Smooth muscle cell (in vitro differentiated cells): ENCODE measurements around the gene SUFU. TPM values are rescaled to one million over a fixed set of nuclear protein-coding genes. Genes with fewer than 3 reads are reported as not detected.
"Not testable (repeated sequence)": the region's sequence is repeated elsewhere in the genome, so short reads cannot be mapped to it uniquely, and the experiment has no call there.

Experiments used
- DNase-seq: peaks from one replicate; lab custom pipeline; 2025; ENCODE audit not compliant: unreplicated experiment; lab: John Stamatoyannopoulos, UW
- H2AFZ ChIP-seq: fragments of 200-600 bp; sonication (generic); 2 replicates; pipeline ENCODE4 v1.6.0; 2016; ENCODE audit warnings: antibody characterized with exemption, low read depth, mild to moderate bottlenecking
- H3F3A ChIP-seq: fragments of 200-600 bp; sonication (generic); 2 replicates; pipeline ENCODE4 v1.6.0; 2017; ENCODE audit warnings: antibody characterized with exemption, low read depth
- H3K27ac ChIP-seq: fragments of 200-600 bp; sonication (generic); 2 replicates; pipeline ENCODE4 v1.5.1; 2016; ENCODE audit warnings: low read depth, mild to moderate bottlenecking
- H3K27me3 ChIP-seq: fragments of 200-600 bp; sonication (generic); 2 replicates; pipeline ENCODE4 v1.6.1; 2016; ENCODE audit warnings: low read depth, mild to moderate bottlenecking
- H3K36me3 ChIP-seq: fragments of 200-600 bp; sonication (generic); 2 replicates; pipeline ENCODE4 v1.5.1; 2016; ENCODE audit warnings: low read depth
- H3K4me1 ChIP-seq: fragments of 200-600 bp; sonication (generic); 2 replicates; pipeline ENCODE4 v1.5.1; 2016; ENCODE audit warnings: low read depth
- H3K4me2 ChIP-seq: fragments of 200-600 bp; sonication (generic); 2 replicates; pipeline ENCODE4 v1.6.0; 2016; ENCODE audit warnings: mild to moderate bottlenecking
- H3K4me3 ChIP-seq: fragments of 200-600 bp; sonication (generic); 2 replicates; pipeline ENCODE4 v1.5.1; 2016; ENCODE audit warnings: mild to moderate bottlenecking
- H3K79me2 ChIP-seq: fragments of 200-600 bp; sonication (generic); 2 replicates; pipeline ENCODE4 v1.6.0; 2016; ENCODE audit warnings: low read depth, mild to moderate bottlenecking
- H3K9ac ChIP-seq: fragments of 200-600 bp; sonication (generic); 2 replicates; pipeline ENCODE4 v1.6.0; 2016; ENCODE audit warnings: low read depth
- H3K9me3 ChIP-seq: fragments of 200-600 bp; sonication (generic); replicated peaks from 2 replicates; pipeline ENCODE4 v1.5.1; 2016; ENCODE audit warnings: low read depth
- H4K20me1 ChIP-seq: fragments of 200-600 bp; sonication (generic); 2 replicates; pipeline ENCODE4 v1.6.0; 2016; ENCODE audit warnings: low read depth
- CTCF ChIP-seq: fragments of 200-600 bp; sonication (generic); IDR thresholded peaks from 2 replicates; pipeline ENCODE4 v1.5.1; 2017; ENCODE audit warnings: borderline replicate concordance, mild to moderate bottlenecking, antibody characterized with exemption; ENCODE audit not compliant: insufficient read depth, poor library complexity, severe bottlenecking
- WGBS: methylation state at CpG from one replicate; pipeline ENCODE4 v1.1.7; 2016; ENCODE audit warnings: low lambda C conversion rate; 5-methylcytosine and 5-hydroxymethylcytosine counted together
- polyA plus RNA-seq: library from polyadenylated mRNA; unstranded; fragments of >200 nt; fragmentation: Nextera tagmentation; extraction: Ambion mirVana; gene quantifications from 2 replicates; pipeline ENCODE4 v1.2.1, GENCODE V29; 2016
- total RNA-seq: library from RNA; depleted of rRNA; stranded (reverse); fragments of >200 nt; gene quantifications from 2 replicates; pipeline ENCODE4 v1.2.3, GENCODE V29; 2014

SUFU gene
- total and polyA plus RNA-seq, 2 experiments from 2014 or later: 8.5 to 17.2 TPM

GRCh38 chr10:102497545-102497944 is 6.2 kb upstream of the SUFU start:
- Histone ChIP-seq H4K20me1 (peaks cover 93% of the 10 kb centered on the region), H3K4me2 (no peak overlapping the region), H3K4me3 (no peak overlapping the region), H3K27ac (no peak overlapping the region), H3K36me3 (no peaks in the 10 kb centered on the region), H3K27me3 (no peaks in the 10 kb centered on the region), H3K9me3 (no peaks in the 10 kb centered on the region), H3K9ac (no peak overlapping the region), H3K4me1 (peaks cover 5% of the 10 kb centered on the region), H3F3A (peaks cover 5% of the 10 kb centered on the region), H2AFZ (no peak overlapping the region), H3K79me2 (peaks cover 91% of the 10 kb centered on the region)
- DNase-seq: no peak
- TF ChIP-seq CTCF: no peak
- 89% methylated on average over 1 of the region's 1 CpG for WGBS

- Histone ChIP-seq H3K4me2 (no peak overlapping the region), H3K27ac (no peak overlapping the region), H3K9me3 (no peaks in the 10 kb centered on the region), H3F3A (peaks cover 5% of the 10 kb centered on the region), H3K36me3 (no peaks in the 10 kb centered on the region), H3K4me3 (no peak overlapping the region), H3K27me3 (no peaks in the 10 kb centered on the region), H3K79me2 (peaks cover 78% of the 10 kb centered on the region), H4K20me1 (peaks cover 74% of the 10 kb centered on the region), H3K4me1 (peaks cover 5% of the 10 kb centered on the region), H2AFZ (no peak overlapping the region), H3K9ac (no peak overlapping the region)
- no peak for TF ChIP-seq CTCF
- DNase-seq: no peak
- WGBS: 96% methylated on average over 3 of the region's 3 CpGs
Measured at GRCh38 chr10:102499356-102499755, 4.4 kb upstream of the SUFU start.

GRCh38 chr10:102500686-102501085 is 3.1 kb upstream of the SUFU start:
- Histone ChIP-seq H4K20me1 (peaks cover 73% of the 10 kb centered on the region), H3K4me2 (peak overlapping the region; percentile 89), H3K27ac (peak overlapping the region; percentile 56), H3K79me2 (peaks cover 78% of the 10 kb centered on the region), H3K9ac (peak overlapping the region; percentile 46), H3K4me3 (peak overlapping the region; percentile 83), H3K4me1 (peaks cover 15% of the 10 kb centered on the region)
- H3K27me3 ChIP-seq, H3F3A ChIP-seq, DNase-seq, H2AFZ ChIP-seq, H3K36me3 ChIP-seq, H3K9me3 ChIP-seq: not testable (repeated sequence)
- WGBS: 94% methylated on average over 13 of the region's 13 CpGs

- DNase-seq: no peak
- Histone ChIP-seq H3K27ac (peak overlapping the region; percentile 56), H3K36me3 (no peaks in the 10 kb centered on the region), H3K9ac (peak overlapping the region; percentile 46), H3F3A (peaks cover 5% of the 10 kb centered on the region), H3K9me3 (no peaks in the 10 kb centered on the region), H3K27me3 (no peaks in the 10 kb centered on the region), H3K4me2 (peak overlapping the region; percentile 89), H3K79me2 (peaks cover 78% of the 10 kb centered on the region), H2AFZ (peak overlapping the region; percentile 6), H4K20me1 (peaks cover 73% of the 10 kb centered on the region), H3K4me1 (peaks cover 15% of the 10 kb centered on the region), H3K4me3 (peak overlapping the region; percentile 83)
- WGBS: 5% methylated on average over 23 of the region's 23 CpGs
- TF ChIP-seq CTCF: no peak
Measured at GRCh38 chr10:102501201-102502028, 2.4 kb upstream of the SUFU start.
